Transverse colon (tissue), 4 donors: ENCODE measurements around the gene TTC23L. TPM values are rescaled to one million over a fixed set of nuclear protein-coding genes. Genes with fewer than 3 reads are reported as not detected.

Experiments
- DNase-seq: peaks from one replicate; pipeline ENCODE4 v3.0.0-alpha.2; 2019
- H3K27ac ChIP-seq, 4 donors: fragments of 200-600 bp; sonication (generic); 2 replicates each; pipeline ENCODE4 v1.5.1; 2016 to 2018; ENCODE audit warnings: inconsistent platforms in 4 of 4
- H3K27me3 ChIP-seq: fragments of 200-600 bp; sonication (generic); 2 replicates; pipeline ENCODE4 v1.5.1; 2017; ENCODE audit warnings: inconsistent platforms
- H3K36me3 ChIP-seq, 4 donors: fragments of 200-600 bp; sonication (generic); 2 replicates each; pipeline ENCODE4 v1.5.1; 2017 to 2019; ENCODE audit warnings: inconsistent platforms in 4 of 4
- H3K4me1 ChIP-seq, 4 donors: fragments of 200-600 bp; sonication (generic); 2 replicates each; pipeline ENCODE4 v1.5.1; 2017 to 2020; ENCODE audit warnings: inconsistent platforms in 4 of 4
- H3K4me3 ChIP-seq, 4 donors: fragments of 200-600 bp; sonication (generic); 1 replicate in 1 of 4; 2 replicates in 3 of 4; pipeline versions ENCODE4 v1.5.1 to v1.6.1; 2017 to 2019; ENCODE audit warnings: inconsistent platforms in 4 of 4
- H3K9me3 ChIP-seq, 2 donors: fragments of 200-600 bp; sonication (generic); 2 replicates each; pipeline ENCODE4 v1.5.1; 2017 to 2019; ENCODE audit warnings: inconsistent platforms in 2 of 2
- CTCF ChIP-seq, 5 experiments: fragments of 200-600 bp in 3 of 5; fragments of 450-650 bp in 2 of 5; sonication (generic) in 3 of 5; IDR thresholded peaks; 1 replicate in 2 of 5; 2 replicates in 3 of 5; pipeline ENCODE4 v1.5.1; 2016 to 2017; ENCODE audit warnings: antibody characterized with exemption in 5 of 5, inconsistent platforms in 3 of 5, mild to moderate bottlenecking in 2 of 5, moderate library complexity in 1 of 5
- EP300 ChIP-seq: sonication (generic); formaldehyde crosslinking; IDR thresholded peaks from one replicate; pipeline ENCODE4 v1.6.1; 2017; ENCODE audit warnings: antibody characterized with exemption, low read depth
- POLR2A ChIP-seq: fragments of 450-650 bp; IDR thresholded peaks from one replicate; pipeline ENCODE4 v1.6.1; 2016; ENCODE audit warnings: antibody characterized with exemption, mild to moderate bottlenecking, moderate library complexity
- POLR2AphosphoS5 ChIP-seq, 3 donors: sonication (generic); formaldehyde crosslinking; IDR thresholded peaks; one replicate each; pipeline ENCODE4 v1.6.1; 2016; ENCODE audit warnings: antibody characterized with exemption in 3 of 3
- WGBS, 2 donors: methylation state at CpG; one replicate each; pipeline ENCODE4 v1.1.5; 2018; ENCODE audit warnings: low coverage in 1 of 2; 5-methylcytosine and 5-hydroxymethylcytosine counted together
- in situ Hi-C, 4 donors: fragments of 200-750 bp; cut with MboI; loops; one replicate each; pipeline versions ENCODE4 v1.15.0 to v1.15.1; 2017; ENCODE audit warnings: low sequenced_read_pairs in 3 of 4, low pct_ligation_motif_present in 1 of 4, low pct_unique_long_range_greater_than_20kb in 1 of 4
- intact Hi-C: fragments of 100-400 bp; cut with DNase I; formaldehyde crosslinking; loops from one replicate; pipeline ENCODE4 v1.15.1; 2023; ENCODE audit warnings: low total_unique reads
- total RNA-seq, 4 donors: library from RNA; depleted of rRNA; stranded (reverse); fragments of >200 nt; gene quantifications; one replicate each; pipeline ENCODE4 v1.1.0, GENCODE V29; 2016

Gene TTC23L
- total RNA-seq, 4 donors from 2014 or later = 0.27 to 0.32 TPM; not detected in 2

- no peaks in the 10 kb centered on the region for H3K27me3 ChIP-seq
Measured at GRCh38 chr5:34849253-34849652, 10.3 kb downstream of the TTC23L start.

GRCh38 chr5:34854459-34855174, 15.7 kb downstream of the TTC23L start:
- intact Hi-C loops = no loop called here
- H3K27ac ChIP-seq = no peak overlapping the region

More at GRCh38 chr5:34849253-34849652, 10.3 kb downstream of the TTC23L start:
- no peak for DNase-seq
- Histone ChIP-seq H3K4me1 (no peaks in the 10 kb centered on the region), H3K36me3 (no peaks in the 10 kb centered on the region), H3K27ac (no peak overlapping the region), H3K9me3 (no peaks in the 10 kb centered on the region), H3K4me3 (no peak overlapping the region)
- in situ Hi-C loops (no loop called here), intact Hi-C loops (no loop called here)
- TF ChIP-seq POLR2AphosphoS5 (IDR thresholded peaks at IDR 0.05) (no peak), EP300 (no peak), POLR2A (no peak), CTCF (IDR thresholded peaks at IDR 0.05) (no peak)
- WGBS, 2 donors = 87% methylated on average over 3 of the region's 3 CpGs

GRCh38 chr5:34857161-34857560, 18.2 kb downstream of the TTC23L start:
- no peak for TF ChIP-seq POLR2A
- TF ChIP-seq EP300 = no peak
- no peak for TF ChIP-seq CTCF (IDR thresholded peaks at IDR 0.05)
- no peak for TF ChIP-seq POLR2AphosphoS5 (IDR thresholded peaks at IDR 0.05)
- H3K36me3 ChIP-seq = no peaks in the 10 kb centered on the region
- no peaks in the 10 kb centered on the region for H3K9me3 ChIP-seq
- no peaks in the 10 kb centered on the region for H3K4me1 ChIP-seq
- intact Hi-C loops = no loop called here
- H3K27me3 ChIP-seq = no peaks in the 10 kb centered on the region
- no peak overlapping the region for H3K27ac ChIP-seq
- in situ Hi-C loops = no loop called here
- DNase-seq = no peak
- no peak overlapping the region for H3K4me3 ChIP-seq
- WGBS, 2 donors = 79 to 87% methylated on average over 3 of the region's 3 CpGs

More at GRCh38 chr5:34854459-34855174, 15.7 kb downstream of the TTC23L start:
- 69% methylated on average over 2 to 4 of the region's 4 CpGs for WGBS, 2 donors
- no peaks in the 10 kb centered on the region for H3K36me3 ChIP-seq
- in situ Hi-C loops = no loop called here
- H3K9me3 ChIP-seq = no peaks in the 10 kb centered on the region
- no peaks in the 10 kb centered on the region for H3K4me1 ChIP-seq
- TF ChIP-seq EP300 (no peak), CTCF (IDR thresholded peaks at IDR 0.05) (no peak), POLR2AphosphoS5 (IDR thresholded peaks at IDR 0.05) (no peak), POLR2A (no peak)
- H3K4me3 ChIP-seq = no peak overlapping the region
- DNase-seq = no peak
- no peaks in the 10 kb centered on the region for H3K27me3 ChIP-seq

GRCh38 chr5:34857894-34858293, 18.9 kb downstream of the TTC23L start:
- Histone ChIP-seq H3K36me3 (no peaks in the 10 kb centered on the region), H3K9me3 (no peaks in the 10 kb centered on the region), H3K27me3 (no peaks in the 10 kb centered on the region), H3K27ac (no peak overlapping the region), H3K4me3 (no peak overlapping the region), H3K4me1 (no peaks in the 10 kb centered on the region)
- WGBS, 2 donors = 85% methylated on average over 1 of the region's 1 CpG; no CpG with 5 or more reads in 1 of the 2 donors
- DNase-seq = no peak
- in situ Hi-C loops = no loop called here
- TF ChIP-seq CTCF (IDR thresholded peaks at IDR 0.05) (no peak), EP300 (no peak), POLR2AphosphoS5 (IDR thresholded peaks at IDR 0.05) (no peak), POLR2A (no peak)
- intact Hi-C loops = no loop called here
